Adrenal gland (tissue), 5 donors: ENCODE measurements around the gene CCNT2.

ENCODE experiments used
- POLR2A ChIP-seq, 2 donors: fragments of 450-650 bp; IDR thresholded peaks; one replicate each; pipeline ENCODE4 v1.6.1; 2017; ENCODE audit warnings: antibody characterized with exemption in 2 of 2, mild to moderate bottlenecking in 2 of 2, moderate library complexity in 1 of 2
- TF ChIP-seq, protein P1 (sequence below), 6 experiments: fragments of 450-650 bp in 4 of 6; fragments of 200-600 bp in 2 of 6; sonication (generic) in 1 of 6; IDR thresholded peaks; 1 replicate in 5 of 6; 2 replicates in 1 of 6; pipeline versions ENCODE4 v1.5.1 to v1.8.0; 2016 to 2021; ENCODE audit warnings: antibody characterized with exemption in 6 of 6, mild to moderate bottlenecking in 2 of 6, moderate library complexity in 1 of 6
- donor health status: DM: no; HTN: no; CAD: no.

DNA sequence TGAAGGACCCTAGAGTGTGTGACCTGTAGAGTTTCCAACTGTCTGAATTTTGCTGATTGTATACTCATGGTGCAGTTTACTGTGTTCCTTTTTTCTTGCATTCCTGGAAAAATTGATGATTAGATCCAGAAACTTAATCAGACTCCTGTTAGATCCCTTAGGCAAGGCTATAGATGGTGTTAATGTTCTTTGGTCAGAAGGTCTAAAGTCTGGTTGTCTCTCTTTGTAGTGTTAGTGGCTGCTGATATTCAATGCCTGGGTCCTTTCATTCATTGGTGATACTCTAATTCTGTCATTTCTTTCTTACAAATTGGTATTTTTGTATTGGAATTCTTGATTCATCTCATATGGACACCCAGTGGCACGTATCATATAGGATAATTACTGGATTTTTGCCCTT is 6.3 kb downstream of the CCNT2 start:
- TF ChIP-seq, protein P1, sequence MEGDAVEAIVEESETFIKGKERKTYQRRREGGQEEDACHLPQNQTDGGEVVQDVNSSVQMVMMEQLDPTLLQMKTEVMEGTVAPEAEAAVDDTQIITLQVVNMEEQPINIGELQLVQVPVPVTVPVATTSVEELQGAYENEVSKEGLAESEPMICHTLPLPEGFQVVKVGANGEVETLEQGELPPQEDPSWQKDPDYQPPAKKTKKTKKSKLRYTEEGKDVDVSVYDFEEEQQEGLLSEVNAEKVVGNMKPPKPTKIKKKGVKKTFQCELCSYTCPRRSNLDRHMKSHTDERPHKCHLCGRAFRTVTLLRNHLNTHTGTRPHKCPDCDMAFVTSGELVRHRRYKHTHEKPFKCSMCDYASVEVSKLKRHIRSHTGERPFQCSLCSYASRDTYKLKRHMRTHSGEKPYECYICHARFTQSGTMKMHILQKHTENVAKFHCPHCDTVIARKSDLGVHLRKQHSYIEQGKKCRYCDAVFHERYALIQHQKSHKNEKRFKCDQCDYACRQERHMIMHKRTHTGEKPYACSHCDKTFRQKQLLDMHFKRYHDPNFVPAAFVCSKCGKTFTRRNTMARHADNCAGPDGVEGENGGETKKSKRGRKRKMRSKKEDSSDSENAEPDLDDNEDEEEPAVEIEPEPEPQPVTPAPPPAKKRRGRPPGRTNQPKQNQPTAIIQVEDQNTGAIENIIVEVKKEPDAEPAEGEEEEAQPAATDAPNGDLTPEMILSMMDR (IDR thresholded peaks at IDR 0.05) = no peak
- no peak for TF ChIP-seq POLR2A (IDR thresholded peaks at IDR 0.05)
